HG03460 (cell line): ENCODE measurements around the gene TP53.
A peak's percentile ranks its signal among the peaks of the same experiment; 100 is the strongest.
"Not testable (repeated sequence)": the region's sequence is repeated elsewhere in the genome, so short reads cannot be mapped to it uniquely, and the experiment has no call there.

ENCODE experiments used
- ATAC-seq: cut with Tn5 transposase; IDR thresholded peaks from one replicate; pipeline ENCODE4 v1.9.1; 2021; ENCODE audit not compliant: unreplicated experiment

Gene TP53

DNA sequence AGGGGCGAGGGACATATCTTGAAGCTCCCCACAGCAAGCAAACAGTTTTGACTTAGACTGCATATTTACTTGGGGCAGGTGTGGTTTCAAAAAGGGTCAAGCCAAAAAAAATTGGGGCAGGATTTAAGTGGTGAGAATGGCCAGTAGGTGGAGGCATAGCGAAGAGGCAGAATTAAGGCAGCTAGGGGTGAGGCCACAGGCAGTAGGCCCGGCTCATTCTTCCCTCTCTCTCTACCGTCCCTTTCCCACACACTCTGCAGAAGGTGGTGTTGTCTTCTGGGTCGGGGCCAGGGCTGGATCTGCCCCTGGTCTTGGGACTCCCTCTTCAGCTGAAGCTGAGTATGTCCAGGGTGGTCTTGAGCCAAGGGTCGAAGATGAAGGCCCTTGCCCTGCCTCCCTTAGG is 54.8 kb downstream of the TP53 start:
- ATAC-seq = no peak

GRCh38 chr17:7631398-7632380 is 55.6 kb downstream of the TP53 start:
- ATAC-seq = no peak

GRCh38 chr17:7629939-7630571 is 57.2 kb downstream of the TP53 start, which contains the start of gene SHBG:
TSS of gene SHBG (plus strand) at chr17:7630135. CDS start at chr17:7630173, 38 bp downstream.
- no peak for ATAC-seq

DNA sequence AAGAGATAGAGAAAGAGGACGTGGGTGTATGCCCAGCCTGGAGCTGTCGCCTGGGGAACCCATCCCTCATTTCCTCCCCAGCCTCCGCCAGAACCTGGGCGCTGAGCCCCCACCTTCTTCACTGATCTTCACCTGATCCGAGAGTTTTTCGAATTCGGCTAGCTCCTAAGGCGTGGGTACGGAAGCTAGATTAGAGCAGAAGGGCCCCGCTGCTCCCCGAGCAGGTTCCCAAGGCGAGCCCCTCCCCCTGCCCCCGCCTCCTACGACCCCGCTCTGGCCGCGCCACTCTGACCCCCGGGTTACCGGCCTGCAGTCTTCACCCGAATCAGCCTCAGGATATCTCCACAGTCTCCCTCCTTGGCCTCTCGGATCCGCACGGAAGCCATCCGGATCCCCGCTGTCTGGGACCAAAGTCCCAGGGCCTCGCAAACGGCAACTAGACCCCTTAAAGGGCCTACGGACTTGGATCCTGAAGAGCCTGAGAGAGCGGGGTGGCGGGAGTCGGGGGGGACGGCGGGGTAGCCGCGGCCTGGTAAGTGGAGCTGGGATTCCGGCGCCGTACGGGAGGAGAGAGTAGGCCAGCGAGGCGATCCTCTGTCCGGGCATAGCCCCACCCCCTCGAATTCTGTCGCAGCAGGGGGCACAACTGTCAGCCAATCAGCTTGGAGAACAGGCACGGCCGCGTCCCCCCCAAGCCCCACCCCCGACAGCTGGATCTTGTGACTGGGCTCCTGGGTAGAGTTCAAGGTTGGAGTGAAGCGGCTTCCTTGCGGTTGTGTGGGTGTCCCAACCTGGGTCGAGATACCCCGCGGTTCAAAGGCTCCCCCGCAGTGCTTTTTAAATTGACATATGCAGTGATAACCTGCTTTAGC is 59.8 kb downstream of the TP53 start, which contains the start of gene SAT2:
Gene SAT2, minus strand, starts transcription at position 572 of the 872 bp plus-strand sequence. Its CDS starts 186 bp downstream, at position 386.
- peak; percentile 77 for ATAC-seq

DNA sequence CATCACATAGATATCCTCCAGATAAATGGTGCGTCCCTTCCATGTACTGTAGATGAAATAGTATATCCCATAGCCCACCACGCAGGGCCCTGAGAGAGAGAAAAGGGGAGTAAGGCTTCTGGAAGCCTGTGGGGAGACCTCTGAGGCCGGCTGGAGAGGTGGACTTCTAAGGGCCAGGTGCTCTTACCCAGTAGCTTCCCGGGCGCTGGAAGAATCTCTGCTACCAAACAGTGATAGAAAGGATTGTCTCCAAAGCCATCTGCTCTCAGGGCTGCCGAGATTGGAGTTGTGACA is 60.4 kb downstream of the TP53 start:
- no peak for ATAC-seq

DNA sequence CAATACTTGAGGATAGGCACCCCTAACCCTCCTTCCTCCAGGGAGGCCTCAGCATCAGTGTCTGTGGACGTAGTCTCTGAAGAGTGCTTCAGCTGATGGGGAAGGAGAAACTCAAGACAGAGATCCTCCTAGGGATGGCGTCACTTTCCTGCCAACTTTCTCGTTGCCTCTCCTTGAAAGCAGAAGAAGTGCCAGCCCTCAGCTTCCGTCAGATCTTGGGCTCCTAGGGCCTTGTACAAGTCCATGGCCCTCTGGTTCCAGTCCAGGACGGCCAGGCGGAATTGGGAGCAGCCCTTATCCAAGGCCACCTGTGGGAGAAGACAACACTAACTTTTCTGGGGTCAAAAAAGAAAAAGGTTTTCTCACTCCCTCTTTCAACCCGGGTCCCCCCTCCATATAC is 61.0 kb downstream of the TP53 start:
- no peak for ATAC-seq

- ATAC-seq = not testable (repeated sequence)
These were observed 61.5 kb downstream of the TP53 start for GRCh38 chr17:7625749-7626148.

- ATAC-seq = no peak
These were observed 63.6 kb downstream of the TP53 start for GRCh38 chr17:7623661-7624060.

DNA sequence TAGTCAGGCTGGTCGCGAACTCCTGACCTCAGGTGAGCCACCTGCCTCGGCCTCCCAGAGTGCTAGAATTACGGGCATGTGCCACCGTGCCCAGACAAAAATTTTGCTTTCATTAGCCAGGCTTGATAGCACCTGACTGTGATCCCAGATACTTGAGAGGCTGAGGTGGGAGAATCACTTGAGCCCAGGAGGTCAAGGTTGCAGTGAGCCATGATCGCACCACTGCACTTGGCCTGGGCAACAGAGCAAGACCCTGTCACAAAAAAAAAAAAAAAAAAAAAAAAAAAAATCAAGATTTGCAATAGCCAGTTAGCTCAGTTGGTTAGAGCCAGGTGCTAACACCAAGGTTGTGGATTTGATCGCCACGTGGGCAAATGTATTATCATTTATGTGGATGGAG is 66.5 kb downstream of the TP53 start:
- ATAC-seq = no peak

DNA sequence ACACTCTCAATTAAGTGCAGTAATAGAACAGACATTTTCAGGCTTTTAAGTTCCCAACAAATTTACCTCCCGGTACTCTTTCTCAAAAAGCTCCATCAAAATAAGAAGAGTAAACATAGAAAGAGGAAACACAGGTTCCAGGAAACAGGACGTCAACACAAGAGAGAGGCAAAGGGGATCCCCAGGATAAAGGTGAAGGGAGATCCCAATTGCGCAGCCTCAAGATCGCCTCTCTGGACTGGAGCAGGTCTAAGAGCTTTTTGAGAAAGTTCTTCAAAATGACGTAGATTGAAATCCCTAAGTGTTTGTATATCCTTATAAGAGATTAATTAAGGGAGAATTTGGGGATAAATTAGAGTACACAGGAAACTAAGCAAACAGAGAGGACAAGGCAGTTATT is 68.7 kb downstream of the TP53 start:
- no peak for ATAC-seq
